Esophagus squamous epithelium (tissue), 5 donors: ENCODE measurements around the gene DCAKD. TPM values are rescaled to one million over a fixed set of nuclear protein-coding genes. Genes with fewer than 3 reads are reported as not detected.

Source experiments
- DNase-seq: peaks from one replicate; lab custom pipeline; 2025; lab: John Stamatoyannopoulos, UW
- H3K27ac ChIP-seq, 4 donors: fragments of 200-600 bp; sonication (generic); one replicate each; pipeline ENCODE4 v1.5.1; 2016 to 2019; ENCODE audit warnings: mild to moderate bottlenecking in 1 of 4
- H3K27me3 ChIP-seq, 4 donors: fragments of 200-600 bp; sonication (generic); 1 replicate in 3 of 4; 2 replicates in 1 of 4; pipeline versions ENCODE4 v1.5.1 to v1.6.0; 2017 to 2021; ENCODE audit warnings: antibody characterized with exemption in 1 of 4
- H3K36me3 ChIP-seq, 3 donors: fragments of 200-600 bp; sonication (generic); one replicate each; pipeline ENCODE4 v1.5.1; 2016 to 2019
- H3K4me1 ChIP-seq, 3 donors: fragments of 200-600 bp; sonication (generic); one replicate each; pipeline ENCODE4 v1.5.1; 2017 to 2019
- H3K4me3 ChIP-seq, 4 donors: fragments of 200-600 bp; sonication (generic); 1 replicate in 3 of 4; 2 replicates in 1 of 4; pipeline ENCODE4 v1.5.1; 2016 to 2019; ENCODE audit warnings: mild to moderate bottlenecking in 2 of 4, moderate library complexity in 1 of 4
- H3K9me3 ChIP-seq, 3 donors: fragments of 200-600 bp; sonication (generic); one replicate each; pipeline ENCODE4 v1.5.1; 2016 to 2019
- CTCF ChIP-seq, 6 experiments: fragments of 450-650 bp in 4 of 6; fragments of 200-600 bp in 2 of 6; sonication (generic) in 2 of 6; IDR thresholded peaks; one replicate each; pipeline ENCODE4 v1.5.1; 2016 to 2019; ENCODE audit warnings: antibody characterized with exemption in 6 of 6, mild to moderate bottlenecking in 4 of 6, moderate library complexity in 4 of 6
- POLR2A ChIP-seq, 4 donors: fragments of 450-650 bp; IDR thresholded peaks; one replicate each; pipeline ENCODE4 v1.6.1; 2017; ENCODE audit warnings: antibody characterized with exemption in 4 of 4, mild to moderate bottlenecking in 4 of 4, moderate library complexity in 3 of 4
- WGBS, 2 donors: methylation state at CpG; one replicate each; pipeline ENCODE4 v1.1.5; 2018; 5-methylcytosine and 5-hydroxymethylcytosine counted together
- intact Hi-C: fragments of 100-400 bp; cut with DNase I; formaldehyde crosslinking; loops from one replicate; pipeline ENCODE4 v1.15.0; 2022
- total RNA-seq, 4 donors: library from RNA; depleted of rRNA; stranded (reverse); fragments of >200 nt; gene quantifications; one replicate each; pipeline ENCODE4 v1.1.0, GENCODE V29; 2016
- donor health status: DM: yes; HTN: yes; CAD: no.

The DCAKD gene
- total RNA-seq, 4 donors from 2014 or later: 23.8 to 44.1 (median 34.7) TPM

GRCh38 chr17:45038728-45039634 is 12.5 kb downstream of the DCAKD start:
- TF ChIP-seq POLR2A (IDR thresholded peaks at IDR 0.05): peak in 1 of 4 donors; percentile 15
- no peak for TF ChIP-seq CTCF (IDR thresholded peaks at IDR 0.05)
- intact Hi-C loops: no loop called here
- peaks cover 3 to 22% (median 11%) of the 10 kb centered on the region in 3 donors for H3K36me3 ChIP-seq
- H3K9me3 ChIP-seq: no peaks in the 10 kb centered on the region
- no peak for DNase-seq
- no peak overlapping the region for H3K4me3 ChIP-seq
- peaks cover 8 to 62% (median 37%) of the 10 kb centered on the region in 3 donors for H3K4me1 ChIP-seq
- 44 to 54% methylated on average over 9 to 11 of the region's 13 CpGs for WGBS, 2 donors
- H3K27me3 ChIP-seq: no peaks in the 10 kb centered on the region
- peak overlapping the region; percentile 35 to 79 (median 68) for H3K27ac ChIP-seq

GRCh38 chr17:45036691-45037090 is 14.7 kb downstream of the DCAKD start:
- H3K27me3 ChIP-seq: no peaks in the 10 kb centered on the region
- peaks cover 8 to 39% (median 21%) of the 10 kb centered on the region in 3 donors for H3K4me1 ChIP-seq
- intact Hi-C loops: no loop called here
- no peak for DNase-seq
- no peak overlapping the region for H3K27ac ChIP-seq
- WGBS, 2 donors: 61 to 100% methylated on average over 1 to 3 of the region's 3 CpGs
- H3K4me3 ChIP-seq: no peak overlapping the region
- H3K36me3 ChIP-seq: peaks cover 4 to 45% (median 15%) of the 10 kb centered on the region in 3 donors
- H3K9me3 ChIP-seq: no peaks in the 10 kb centered on the region
- TF ChIP-seq POLR2A (IDR thresholded peaks at IDR 0.05) (no peak), CTCF (IDR thresholded peaks at IDR 0.05) (no peak)

GRCh38 chr17:45035848-45036247 is 15.6 kb downstream of the DCAKD start:
- no peaks in the 10 kb centered on the region for H3K9me3 ChIP-seq
- peaks cover 8 to 31% (median 20%) of the 10 kb centered on the region in 3 donors for H3K4me1 ChIP-seq
- no peak for DNase-seq
- intact Hi-C loops: no loop called here
- no peak overlapping the region for H3K27ac ChIP-seq
- TF ChIP-seq POLR2A (IDR thresholded peaks at IDR 0.05): no peak
- TF ChIP-seq CTCF (IDR thresholded peaks at IDR 0.05): no peak
- no peak overlapping the region for H3K4me3 ChIP-seq
- no peaks in the 10 kb centered on the region for H3K27me3 ChIP-seq
- H3K36me3 ChIP-seq: peaks cover 10 to 54% (median 17%) of the 10 kb centered on the region in 3 donors
- 74 to 94% methylated on average over 7 to 11 of the region's 14 CpGs for WGBS, 2 donors

- intact Hi-C loops: no loop called here
- Histone ChIP-seq H3K36me3 (peaks cover 21 to 66% (median 30%) of the 10 kb centered on the region in 3 donors), H3K9me3 (no peaks in the 10 kb centered on the region), H3K4me1 (peaks cover 8 to 18% (median 11%) of the 10 kb centered on the region in 3 donors), H3K27me3 (no peaks in the 10 kb centered on the region), H3K4me3 (no peak overlapping the region), H3K27ac (no peak overlapping the region)
- no peak for TF ChIP-seq POLR2A (IDR thresholded peaks at IDR 0.05)
- no peak for TF ChIP-seq CTCF (IDR thresholded peaks at IDR 0.05)
- 91 to 97% methylated on average over 8 of the region's 14 CpGs for WGBS, 2 donors
- DNase-seq: no peak
These were observed 16.8 kb downstream of the DCAKD start for GRCh38 chr17:45034599-45034998.

GRCh38 chr17:45032174-45032541 is 19.3 kb downstream of the DCAKD start:
- TF ChIP-seq POLR2A (IDR thresholded peaks at IDR 0.05): no peak
- TF ChIP-seq CTCF (IDR thresholded peaks at IDR 0.05): no peak
- WGBS, 2 donors: 84 to 85% methylated on average over 9 of the region's 9 CpGs
- H3K9me3 ChIP-seq: no peaks in the 10 kb centered on the region
- H3K4me1 ChIP-seq: no peaks in the 10 kb centered on the region
- H3K27ac ChIP-seq: no peak overlapping the region
- DNase-seq: no peak
- H3K36me3 ChIP-seq: peaks cover 24 to 91% (median 31%) of the 10 kb centered on the region in 3 donors
- no peaks in the 10 kb centered on the region for H3K27me3 ChIP-seq
- intact Hi-C loops: no loop called here
- no peak overlapping the region for H3K4me3 ChIP-seq
